HepG2 (cell line): ENCODE measurements around the gene GALNT15. TPM values are rescaled to one million over a fixed set of nuclear protein-coding genes. Genes with fewer than 3 reads are reported as not detected.

ENCODE experiments used
- BATF2 ChIP-seq: sonication (generic); formaldehyde crosslinking; IDR thresholded peaks from 2 replicates; pipeline ENCODE4 v1.8.0; 2022; ENCODE audit warnings: mild to moderate bottlenecking, missing genetic modification reagents, moderate library complexity
- DMAP1 ChIP-seq: IDR thresholded peaks from 2 replicates; pipeline ENCODE4 v1.6.1; 2016
- GABPA ChIP-seq, 2 experiments: IDR thresholded peaks; 2 replicates each; pipeline ENCODE4 v1.6.1; 2011 to 2016; ENCODE audit warnings: low read depth in 2 of 2, low read length in 1 of 2, missing biosample characterization in 1 of 2, missing genetic modification characterization in 1 of 2
- ISX ChIP-seq: sonication (generic); formaldehyde crosslinking; conservative IDR thresholded peaks from 2 replicates; pipeline ENCODE4 v1.5.0; 2020; ENCODE audit warnings: missing genetic modification reagents
- KDM5B ChIP-seq: sonication (generic); formaldehyde crosslinking; IDR thresholded peaks from 2 replicates; pipeline ENCODE4 v1.4.0; 2020; ENCODE audit warnings: missing genetic modification reagents, mild to moderate bottlenecking, borderline replicate concordance
- MAFG ChIP-seq: sonication (generic); formaldehyde crosslinking; IDR thresholded peaks from 2 replicates; pipeline ENCODE4 v1.5.1; 2020; ENCODE audit warnings: mild to moderate bottlenecking, missing genetic modification reagents
- SOX5 ChIP-seq: IDR thresholded peaks from 2 replicates; pipeline ENCODE4 v1.6.1; 2016; ENCODE audit warnings: borderline replicate concordance
- SRF ChIP-seq: IDR thresholded peaks from 2 replicates; pipeline ENCODE4 v1.6.1; 2011; ENCODE audit warnings: mild to moderate bottlenecking, low read depth, low read length, moderate library complexity
- TCF7 ChIP-seq: sonication (generic); IDR thresholded peaks from 2 replicates; pipeline ENCODE4 v1.6.1; 2016; ENCODE audit warnings: antibody characterized with exemption, low read depth
- TP53 ChIP-seq: sonication (generic); formaldehyde crosslinking; conservative IDR thresholded peaks from 2 replicates; pipeline ENCODE4 v1.4.0; 2020; ENCODE audit warnings: missing genetic modification reagents
- XBP1 ChIP-seq: sonication (generic); formaldehyde crosslinking; IDR thresholded peaks from 2 replicates; pipeline ENCODE4 v1.5.0; 2020; ENCODE audit warnings: missing genetic modification reagents
- ZFAT ChIP-seq: sonication (generic); formaldehyde crosslinking; conservative IDR thresholded peaks from 2 replicates; pipeline ENCODE4 v1.8.1; 2023; ENCODE audit warnings: missing genetic modification reagents, inconsistent platforms
- ZNF160 ChIP-seq: sonication (generic); formaldehyde crosslinking; IDR thresholded peaks from 2 replicates; pipeline ENCODE4 v1.8.0; 2022; ENCODE audit warnings: mild to moderate bottlenecking, inconsistent platforms, missing genetic modification reagents
- ZNF230 ChIP-seq: sonication (generic); formaldehyde crosslinking; IDR thresholded peaks from 2 replicates; pipeline ENCODE4 v1.4.0; 2020; ENCODE audit warnings: mild to moderate bottlenecking, missing genetic modification reagents
- ZNF329 ChIP-seq: sonication (generic); formaldehyde crosslinking; IDR thresholded peaks from 2 replicates; pipeline ENCODE4 v1.9.0; 2021; ENCODE audit warnings: low read depth, mild to moderate bottlenecking, missing genetic modification reagents
- ZNF382 ChIP-seq: sonication (generic); formaldehyde crosslinking; IDR thresholded peaks from 2 replicates; pipeline ENCODE4 v1.5.0; 2020; ENCODE audit warnings: missing genetic modification reagents, mild to moderate bottlenecking, borderline replicate concordance
- ZNF451 ChIP-seq: sonication (generic); formaldehyde crosslinking; IDR thresholded peaks from 2 replicates; pipeline ENCODE4 v1.5.0; 2020; ENCODE audit warnings: mild to moderate bottlenecking, missing genetic modification reagents
- ZNF460 ChIP-seq: sonication (generic); formaldehyde crosslinking; IDR thresholded peaks from 2 replicates; pipeline ENCODE4 v1.5.1; 2020; ENCODE audit warnings: missing genetic modification reagents, mild to moderate bottlenecking, borderline replicate concordance
- ZNF678 ChIP-seq: sonication (generic); formaldehyde crosslinking; IDR thresholded peaks from 2 replicates; pipeline ENCODE4 v1.4.0; 2020; ENCODE audit warnings: mild to moderate bottlenecking, missing genetic modification reagents
- ZNF703 ChIP-seq: sonication (generic); formaldehyde crosslinking; IDR thresholded peaks from 2 replicates; pipeline ENCODE4 v1.5.1; 2020; ENCODE audit warnings: missing genetic modification reagents, mild to moderate bottlenecking, moderate library complexity, borderline replicate concordance
- ZNF737 ChIP-seq: sonication (generic); formaldehyde crosslinking; IDR thresholded peaks from 2 replicates; pipeline ENCODE4 v1.5.0; 2020; ENCODE audit warnings: missing genetic modification reagents, mild to moderate bottlenecking, borderline replicate concordance
- ZNF749 ChIP-seq: sonication (generic); formaldehyde crosslinking; IDR thresholded peaks from 2 replicates; pipeline ENCODE4 v1.8.0; 2022; ENCODE audit warnings: mild to moderate bottlenecking, missing genetic modification reagents, moderate library complexity, borderline replicate concordance
- ZSCAN20 ChIP-seq: sonication (generic); formaldehyde crosslinking; IDR thresholded peaks from 2 replicates; pipeline ENCODE4 v1.4.0; 2020; ENCODE audit warnings: missing genetic modification reagents, mild to moderate bottlenecking, borderline replicate concordance
- polyA plus RNA-seq, 8 experiments: library from polyadenylated mRNA; depleted of rRNA in 3 of 8; stranded (reverse) in 7 of 8; unstranded in 1 of 8; fragments of >200 nt; fragmentation: Illumina TruSeq in 4 of 8; extraction: Trizol in 4 of 8; gene quantifications; 2 replicates each; pipeline versions ENCODE4 v1.2.1 to v1.2.3, GENCODE V29; 2011 to 2016; ENCODE audit warnings: low read depth in 4 of 8, missing spikeins in 1 of 8, mixed read lengths in 1 of 8; ENCODE audit not compliant: insufficient read depth in 1 of 8
- total RNA-seq, 5 experiments: library from RNA; depleted of rRNA; stranded (reverse); fragments of >200 nt; fragmentation: Illumina TruSeq; extraction: Trizol; gene quantifications; 2 replicates each; pipeline ENCODE4 v1.2.3, GENCODE V29; 2016; ENCODE audit warnings: low read depth in 1 of 5
- TF ChIP-seq, protein P1 (sequence below): sonication (generic); formaldehyde crosslinking; IDR thresholded peaks from 2 replicates; pipeline ENCODE4 v1.8.0; 2022; ENCODE audit warnings: mild to moderate bottlenecking, missing genetic modification reagents, borderline replicate concordance
- TF ChIP-seq, protein P2 (sequence below): IDR thresholded peaks from 2 replicates; pipeline ENCODE4 v1.4.0; 2020; ENCODE audit warnings: mild to moderate bottlenecking, missing genetic modification reagents
- TF ChIP-seq, protein P3 (sequence below): IDR thresholded peaks from 2 replicates; pipeline ENCODE4 v1.6.1; 2016; ENCODE audit warnings: low read depth, borderline replicate concordance

The GALNT15 gene
- total and polyA plus RNA-seq, 2 of the 13 experiments (the other 11 are each of a cell fraction or from before 2014, with no cell fraction given): 0.02 to 0.04 TPM

- TF ChIP-seq, protein P1, sequence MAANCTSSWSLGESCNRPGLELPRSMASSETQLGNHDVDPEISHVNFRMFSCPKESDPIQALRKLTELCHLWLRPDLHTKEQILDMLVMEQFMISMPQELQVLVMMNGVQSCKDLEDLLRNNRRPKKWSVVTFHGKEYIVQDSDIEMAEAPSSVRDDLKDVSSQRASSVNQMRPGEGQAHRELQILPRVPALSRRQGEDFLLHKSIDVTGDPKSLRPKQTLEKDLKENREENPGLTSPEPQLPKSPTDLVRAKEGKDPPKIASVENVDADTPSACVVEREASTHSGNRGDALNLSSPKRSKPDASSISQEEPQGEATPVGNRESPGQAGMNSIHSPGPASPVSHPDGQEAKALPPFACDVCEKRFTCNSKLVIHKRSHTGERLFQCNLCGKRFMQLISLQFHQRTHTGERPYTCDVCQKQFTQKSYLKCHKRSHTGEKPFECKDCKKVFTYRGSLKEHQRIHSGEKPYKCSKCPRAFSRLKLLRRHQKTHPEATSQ: no peak
- TF ChIP-seq ISX (CRISPR knock-in tag): no peak
- no peak for TF ChIP-seq ZNF329 (CRISPR knock-in tag)
- no peak for TF ChIP-seq TP53
- no peak for TF ChIP-seq ZNF230 (CRISPR knock-in tag)
- no peak for TF ChIP-seq BATF2 (CRISPR knock-in tag)
- TF ChIP-seq ZNF678 (CRISPR knock-in tag): no peak
- no peak for TF ChIP-seq ZNF737 (CRISPR knock-in tag)
- no peak for TF ChIP-seq ZSCAN20 (CRISPR knock-in tag)
- no peak for TF ChIP-seq ZNF460 (CRISPR knock-in tag)
- no peak for TF ChIP-seq MAFG (CRISPR knock-in tag)
- TF ChIP-seq ZNF703 (CRISPR knock-in tag): no peak
- TF ChIP-seq ZNF451 (CRISPR knock-in tag): no peak
- TF ChIP-seq SRF: no peak
- no peak for TF ChIP-seq ZFAT
- TF ChIP-seq GABPA (IDR thresholded peaks at IDR 0.05; ENCODE audit: low read depth, low read length): no peak
- no peak for TF ChIP-seq GABPA (CRISPR knock-in tag; IDR thresholded peaks at IDR 0.05; ENCODE audit: low read depth)
- TF ChIP-seq XBP1: no peak
- TF ChIP-seq, protein P2, sequence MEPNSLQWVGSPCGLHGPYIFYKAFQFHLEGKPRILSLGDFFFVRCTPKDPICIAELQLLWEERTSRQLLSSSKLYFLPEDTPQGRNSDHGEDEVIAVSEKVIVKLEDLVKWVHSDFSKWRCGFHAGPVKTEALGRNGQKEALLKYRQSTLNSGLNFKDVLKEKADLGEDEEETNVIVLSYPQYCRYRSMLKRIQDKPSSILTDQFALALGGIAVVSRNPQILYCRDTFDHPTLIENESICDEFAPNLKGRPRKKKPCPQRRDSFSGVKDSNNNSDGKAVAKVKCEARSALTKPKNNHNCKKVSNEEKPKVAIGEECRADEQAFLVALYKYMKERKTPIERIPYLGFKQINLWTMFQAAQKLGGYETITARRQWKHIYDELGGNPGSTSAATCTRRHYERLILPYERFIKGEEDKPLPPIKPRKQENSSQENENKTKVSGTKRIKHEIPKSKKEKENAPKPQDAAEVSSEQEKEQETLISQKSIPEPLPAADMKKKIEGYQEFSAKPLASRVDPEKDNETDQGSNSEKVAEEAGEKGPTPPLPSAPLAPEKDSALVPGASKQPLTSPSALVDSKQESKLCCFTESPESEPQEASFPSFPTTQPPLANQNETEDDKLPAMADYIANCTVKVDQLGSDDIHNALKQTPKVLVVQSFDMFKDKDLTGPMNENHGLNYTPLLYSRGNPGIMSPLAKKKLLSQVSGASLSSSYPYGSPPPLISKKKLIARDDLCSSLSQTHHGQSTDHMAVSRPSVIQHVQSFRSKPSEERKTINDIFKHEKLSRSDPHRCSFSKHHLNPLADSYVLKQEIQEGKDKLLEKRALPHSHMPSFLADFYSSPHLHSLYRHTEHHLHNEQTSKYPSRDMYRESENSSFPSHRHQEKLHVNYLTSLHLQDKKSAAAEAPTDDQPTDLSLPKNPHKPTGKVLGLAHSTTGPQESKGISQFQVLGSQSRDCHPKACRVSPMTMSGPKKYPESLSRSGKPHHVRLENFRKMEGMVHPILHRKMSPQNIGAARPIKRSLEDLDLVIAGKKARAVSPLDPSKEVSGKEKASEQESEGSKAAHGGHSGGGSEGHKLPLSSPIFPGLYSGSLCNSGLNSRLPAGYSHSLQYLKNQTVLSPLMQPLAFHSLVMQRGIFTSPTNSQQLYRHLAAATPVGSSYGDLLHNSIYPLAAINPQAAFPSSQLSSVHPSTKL (CRISPR knock-in tag): 0 out of 2 replicates have a peak, but pooled peaks have one; percentile 22
- TF ChIP-seq ZNF749 (CRISPR knock-in tag): no peak
- no peak for TF ChIP-seq ZNF160 (CRISPR knock-in tag)
- 0 out of 2 replicates have a peak, but pooled peaks have one; percentile 38 for TF ChIP-seq KDM5B (CRISPR knock-in tag)
- TF ChIP-seq DMAP1 (CRISPR knock-in tag): no peak
- TF ChIP-seq, protein P3, sequence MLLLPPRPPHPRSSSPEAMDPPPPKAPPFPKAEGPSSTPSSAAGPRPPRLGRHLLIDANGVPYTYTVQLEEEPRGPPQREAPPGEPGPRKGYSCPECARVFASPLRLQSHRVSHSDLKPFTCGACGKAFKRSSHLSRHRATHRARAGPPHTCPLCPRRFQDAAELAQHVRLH (CRISPR knock-in tag): 0 out of 2 replicates have a peak, but pooled peaks have one; percentile 70
- TF ChIP-seq TCF7: no peak
- no peak for TF ChIP-seq ZNF382
- TF ChIP-seq SOX5: no peak
Measured at GRCh38 chr3:16177962-16178627, 3.6 kb downstream of the GALNT15 start (continued).
